ENCODE data around the gene SPDYC. TPM values are rescaled to one million over a fixed set of nuclear protein-coding genes. Genes with fewer than 3 reads are reported as not detected.

The SPDYC gene
- total RNA-seq, 1 experiment from 2014 or later: not detected

DNA sequence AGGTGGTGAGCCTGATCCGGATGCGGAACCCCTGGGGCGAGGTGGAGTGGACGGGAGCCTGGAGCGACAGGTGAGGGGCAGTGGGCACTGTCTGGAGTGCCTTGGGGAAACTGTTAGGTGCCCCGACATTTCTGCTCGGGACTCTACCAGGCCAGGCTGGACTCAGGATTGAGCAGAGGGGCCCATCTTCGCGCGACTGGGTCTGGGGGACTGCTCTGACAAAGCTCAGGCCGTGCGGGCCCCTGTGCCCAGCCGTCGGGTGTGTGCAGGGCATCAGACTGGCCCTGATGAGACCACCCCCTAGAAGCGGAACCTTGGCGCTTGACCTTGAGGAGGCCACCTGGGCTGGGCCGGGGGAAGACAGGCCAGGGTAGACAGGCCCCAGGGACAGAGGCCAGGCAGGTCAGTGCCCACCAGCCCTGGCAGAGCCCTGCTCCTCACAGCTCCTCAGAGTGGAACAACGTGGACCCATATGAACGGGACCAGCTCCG is 18.0 kb downstream of the SPDYC start:
- intact Hi-C loops (cut with micrococcal nuclease): loop anchor here (10.0 kb wide), 1 partner anchor 127 kb away; the partner anchor contains the start of gene CDC42EP2
- no peaks in the 10 kb centered on the region for H3K27me3 ChIP-seq (ENCODE audit: low read length)
- no peak for DNase-seq
- TF ChIP-seq, protein P1, sequence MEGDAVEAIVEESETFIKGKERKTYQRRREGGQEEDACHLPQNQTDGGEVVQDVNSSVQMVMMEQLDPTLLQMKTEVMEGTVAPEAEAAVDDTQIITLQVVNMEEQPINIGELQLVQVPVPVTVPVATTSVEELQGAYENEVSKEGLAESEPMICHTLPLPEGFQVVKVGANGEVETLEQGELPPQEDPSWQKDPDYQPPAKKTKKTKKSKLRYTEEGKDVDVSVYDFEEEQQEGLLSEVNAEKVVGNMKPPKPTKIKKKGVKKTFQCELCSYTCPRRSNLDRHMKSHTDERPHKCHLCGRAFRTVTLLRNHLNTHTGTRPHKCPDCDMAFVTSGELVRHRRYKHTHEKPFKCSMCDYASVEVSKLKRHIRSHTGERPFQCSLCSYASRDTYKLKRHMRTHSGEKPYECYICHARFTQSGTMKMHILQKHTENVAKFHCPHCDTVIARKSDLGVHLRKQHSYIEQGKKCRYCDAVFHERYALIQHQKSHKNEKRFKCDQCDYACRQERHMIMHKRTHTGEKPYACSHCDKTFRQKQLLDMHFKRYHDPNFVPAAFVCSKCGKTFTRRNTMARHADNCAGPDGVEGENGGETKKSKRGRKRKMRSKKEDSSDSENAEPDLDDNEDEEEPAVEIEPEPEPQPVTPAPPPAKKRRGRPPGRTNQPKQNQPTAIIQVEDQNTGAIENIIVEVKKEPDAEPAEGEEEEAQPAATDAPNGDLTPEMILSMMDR (conservative IDR thresholded peaks at IDR 0.05; ENCODE audit: low read depth, low read length): no peak
- TF ChIP-seq EZH2 (IDR thresholded peaks at IDR 0.05; ENCODE audit: low read length, unreplicated experiment) (no peak), EZH2phosphoT487 (IDR thresholded peaks at IDR 0.05; ENCODE audit: borderline replicate concordance, low read length) (no peak)
- H3K9me3 ChIP-seq (ENCODE audit: low read length): no peaks in the 10 kb centered on the region
- H4K20me1 ChIP-seq (ENCODE audit: low read length): peaks cover 4% of the 10 kb centered on the region; the same call in 1 of the 2 replicates
- H3K9ac ChIP-seq (ENCODE audit: low read length): no peak overlapping the region
- ChIA-PET CTCF (no interaction called here), POLR2A (ENCODE audit: unreplicated experiment) (interaction anchor here (0.6 kb wide), 1 partner anchor 24 kb away, joined by 3 read pairs; no protein-coding TSS in a partner anchor)
- H3F3A ChIP-seq (ENCODE audit: low read length, unreplicated experiment): no peaks in the 10 kb centered on the region
- peaks cover 60% of the 10 kb centered on the region for H3K36me3 ChIP-seq (ENCODE audit: low read depth, low read length)
- no peaks in the 10 kb centered on the region for H3K9me2 ChIP-seq (replicated peaks; ENCODE audit: low read length)
- BruUV-seq (replicated peaks): no TSS peak
- H2AFZ ChIP-seq (ENCODE audit: low read length): no peak overlapping the region
- peaks cover 17% of the 10 kb centered on the region for H3K4me1 ChIP-seq (ENCODE audit: insufficient read depth, low read length)
- peaks cover 34% of the 10 kb centered on the region for H3K79me2 ChIP-seq (ENCODE audit: low read length)
- no peak overlapping the region for H3K27ac ChIP-seq (ENCODE audit: low read length)
- no peak overlapping the region for H3K4me2 ChIP-seq (ENCODE audit: low read length)
- no peak for ATAC-seq
- H3K4me3 ChIP-seq (ENCODE audit: low read length): no peak overlapping the region

DNA sequence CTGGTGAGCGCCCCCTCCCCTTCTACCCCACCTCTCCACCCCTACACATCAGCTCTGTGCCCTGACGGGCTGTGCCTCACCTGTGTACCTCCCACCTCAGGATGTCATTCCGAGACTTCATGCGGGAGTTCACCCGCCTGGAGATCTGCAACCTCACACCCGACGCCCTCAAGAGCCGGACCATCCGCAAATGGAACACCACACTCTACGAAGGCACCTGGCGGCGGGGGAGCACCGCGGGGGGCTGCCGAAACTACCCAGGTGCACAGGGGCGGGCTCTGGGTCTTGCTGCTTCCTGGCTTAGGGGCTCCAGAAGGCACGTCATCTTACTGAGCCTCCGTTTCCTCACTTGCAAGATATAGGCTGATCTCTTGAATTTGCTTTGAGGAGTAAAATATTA is 18.5 kb downstream of the SPDYC start:
- POLR2A ChIA-PET (ENCODE audit: unreplicated experiment): no interaction called here
- Histone ChIP-seq H3K4me3 (ENCODE audit: low read length) (no peak overlapping the region), H3K27ac (ENCODE audit: low read length) (no peak overlapping the region), H3K4me1 (ENCODE audit: insufficient read depth, low read length) (peaks cover 12% of the 10 kb centered on the region), H2AFZ (ENCODE audit: low read length) (no peak overlapping the region), H3K9ac (ENCODE audit: low read length) (no peak overlapping the region), H3K79me2 (ENCODE audit: low read length) (peaks cover 30% of the 10 kb centered on the region), H3K4me2 (ENCODE audit: low read length) (no peak overlapping the region), H3K9me2 (replicated peaks; ENCODE audit: low read length) (no peaks in the 10 kb centered on the region), H4K20me1 (ENCODE audit: low read length) (peaks cover 4% of the 10 kb centered on the region; the same call in 1 of the 2 replicates), H3K9me3 (ENCODE audit: low read length) (no peaks in the 10 kb centered on the region), H3K36me3 (ENCODE audit: low read depth, low read length) (peaks cover 60% of the 10 kb centered on the region), H3F3A (ENCODE audit: low read length, unreplicated experiment) (no peaks in the 10 kb centered on the region), H3K27me3 (ENCODE audit: low read length) (no peaks in the 10 kb centered on the region)
- BruUV-seq (replicated peaks): no TSS peak
- CTCF ChIA-PET: no interaction called here
- ATAC-seq: no peak
- TF ChIP-seq EZH2phosphoT487 (IDR thresholded peaks at IDR 0.05; ENCODE audit: borderline replicate concordance, low read length) (no peak), EZH2 (IDR thresholded peaks at IDR 0.05; ENCODE audit: low read length, unreplicated experiment) (no peak)
- TF ChIP-seq, protein P1 (conservative IDR thresholded peaks at IDR 0.05; ENCODE audit: low read depth, low read length): no peak
- DNase-seq: no peak
- intact Hi-C loops (cut with micrococcal nuclease): loop anchor here (10.0 kb wide), 1 partner anchor 126 kb away; the partner anchor contains the start of gene CDC42EP2

DNA sequence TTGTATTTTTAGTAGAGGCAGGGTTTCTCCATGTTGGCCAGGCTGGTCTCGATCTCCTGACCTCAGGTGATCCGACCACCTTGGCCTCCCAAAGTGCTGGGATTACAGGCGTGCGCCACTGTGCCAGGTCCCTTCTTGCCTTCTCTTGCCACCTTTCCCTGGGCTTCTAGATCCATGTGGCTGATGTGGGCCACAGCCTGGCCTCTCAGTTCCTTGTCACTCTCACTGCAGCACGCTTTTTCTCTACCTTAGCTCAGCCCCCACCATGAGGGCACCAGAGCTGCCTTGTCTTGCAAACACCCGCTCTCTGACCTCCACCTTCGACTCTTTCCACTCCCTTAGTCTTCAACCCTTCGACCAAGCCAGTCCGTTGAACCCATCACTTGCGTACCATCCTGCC is 19.2 kb downstream of the SPDYC start:
- no peak overlapping the region for H3K27ac ChIP-seq (ENCODE audit: low read length)
- DNase-seq (no peak), ATAC-seq (no peak)
- H3K9me2 ChIP-seq (replicated peaks; ENCODE audit: low read length): no peaks in the 10 kb centered on the region
- BruUV-seq (replicated peaks): no TSS peak
- no peak overlapping the region for H2AFZ ChIP-seq (ENCODE audit: low read length)
- H3K79me2 ChIP-seq (ENCODE audit: low read length): peaks cover 23% of the 10 kb centered on the region
- no peak overlapping the region for H3K9ac ChIP-seq (ENCODE audit: low read length)
- H3F3A ChIP-seq (ENCODE audit: low read length, unreplicated experiment): no peaks in the 10 kb centered on the region
- no peaks in the 10 kb centered on the region for H3K27me3 ChIP-seq (ENCODE audit: low read length)
- POLR2A ChIA-PET (ENCODE audit: unreplicated experiment): no interaction called here
- TF ChIP-seq, protein P1 (conservative IDR thresholded peaks at IDR 0.05; ENCODE audit: low read depth, low read length): no peak
- no peak for TF ChIP-seq EZH2phosphoT487 (IDR thresholded peaks at IDR 0.05; ENCODE audit: borderline replicate concordance, low read length)
- TF ChIP-seq EZH2 (IDR thresholded peaks at IDR 0.05; ENCODE audit: low read length, unreplicated experiment): no peak
- no peak overlapping the region for H3K4me2 ChIP-seq (ENCODE audit: low read length)
- peaks cover 63% of the 10 kb centered on the region for H3K36me3 ChIP-seq (ENCODE audit: low read depth, low read length)
- peaks cover 5% of the 10 kb centered on the region for H3K4me1 ChIP-seq (ENCODE audit: insufficient read depth, low read length)
- no peak overlapping the region for H3K4me3 ChIP-seq (ENCODE audit: low read length)
- no peaks in the 10 kb centered on the region for H3K9me3 ChIP-seq (ENCODE audit: low read length)
- H4K20me1 ChIP-seq (ENCODE audit: low read length): peaks cover 4% of the 10 kb centered on the region; the same call in 1 of the 2 replicates
- intact Hi-C loops (cut with micrococcal nuclease): loop anchor here (10.0 kb wide), 1 partner anchor 126 kb away; the partner anchor contains the start of gene CDC42EP2
- CTCF ChIA-PET: no interaction called here

Measured in PC-3 (cell line).